Measurements from ENCODE around the gene RNF157. TPM values are rescaled to one million over a fixed set of nuclear protein-coding genes. Genes with fewer than 3 reads are reported as not detected.
A peak's percentile ranks its signal among the peaks of the same experiment; 100 is the strongest.

The RNF157 gene
- total and polyA plus RNA-seq, 2 of the 13 experiments (the other 11 are each of a cell fraction or from before 2014, with no cell fraction given) = 0.44 to 1.5 TPM

DNA sequence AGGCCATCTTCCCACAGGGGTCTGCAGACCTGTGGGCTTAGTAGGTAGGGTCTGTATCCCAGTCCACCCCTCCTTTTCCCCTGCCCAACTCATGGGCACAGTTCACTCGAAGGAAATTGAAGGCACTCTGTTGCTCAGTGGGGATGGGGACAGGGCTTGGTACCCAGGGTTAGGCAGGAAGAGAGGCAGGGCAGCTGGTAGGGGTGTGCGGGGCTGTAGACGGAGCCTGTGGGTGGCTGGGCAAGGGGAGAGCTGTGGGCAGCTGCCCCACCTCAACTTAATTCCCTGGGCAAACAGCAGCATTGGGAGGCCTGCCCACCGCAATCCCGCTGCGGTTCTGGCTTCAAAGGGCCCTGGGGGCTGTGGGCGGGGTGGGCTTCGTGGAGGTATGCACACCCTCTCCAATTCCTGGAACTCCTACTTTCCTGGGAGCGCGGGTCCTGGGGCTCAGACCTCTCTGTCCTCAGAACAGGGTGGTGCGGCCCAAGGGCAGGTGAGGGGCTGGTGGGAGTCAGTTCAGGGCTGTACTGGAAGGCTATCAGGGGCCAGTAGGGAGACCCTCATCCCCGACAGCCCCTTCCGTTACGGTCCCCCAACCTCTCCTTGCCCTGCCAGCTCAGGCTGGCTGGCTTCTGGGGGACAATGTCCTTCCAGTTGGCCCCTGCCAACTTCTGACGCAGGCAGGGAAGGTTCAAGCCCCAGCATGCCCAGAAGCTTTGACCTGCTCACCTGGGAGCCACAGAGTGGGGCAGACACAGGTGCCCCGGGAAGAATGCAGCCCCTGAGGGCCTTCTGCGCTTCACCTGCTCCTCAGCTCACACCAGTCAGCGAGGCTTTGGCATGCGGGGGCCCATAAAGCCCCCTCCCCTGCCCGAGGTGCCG, 108.4 kb downstream of the RNF157 start (continued):
- TF ChIP-seq TFDP1 (CRISPR knock-in tag; IDR thresholded peaks at IDR 0.05; ENCODE audit: borderline replicate concordance) (no peak), ZNF124 (CRISPR knock-in tag; IDR thresholded peaks at IDR 0.05) (no peak), ARID5B (CRISPR knock-in tag; IDR thresholded peaks at IDR 0.05) (peak; percentile 32; the same call in 1 of the 2 replicates), FUBP1 (CRISPR knock-in tag; IDR thresholded peaks at IDR 0.05; ENCODE audit: borderline replicate concordance) (no peak), TAF15 (IDR thresholded peaks at IDR 0.05; ENCODE audit: low read depth, low read length, poor library complexity, severe bottlenecking) (no peak), RARA (CRISPR knock-in tag; IDR thresholded peaks at IDR 0.05) (0 out of 2 replicates have a peak, but pooled peaks have one; percentile 22), ELF4 (CRISPR knock-in tag; IDR thresholded peaks at IDR 0.05; ENCODE audit: borderline replicate concordance) (no peak), ATF7-NPFF (CRISPR knock-in tag; IDR thresholded peaks at IDR 0.05; ENCODE audit: low read depth) (peak; percentile 40; the same call in 1 of the 2 replicates), ZNF225 (CRISPR knock-in tag; IDR thresholded peaks at IDR 0.05) (no peak), KDM6A (CRISPR knock-in tag; IDR thresholded peaks at IDR 0.05; ENCODE audit: low read depth) (no peak), ZNF335 (CRISPR knock-in tag; IDR thresholded peaks at IDR 0.05) (no peak), RXRA (CRISPR knock-in tag; IDR thresholded peaks at IDR 0.05) (peak; percentile 72), ZNF792 (CRISPR knock-in tag; IDR thresholded peaks at IDR 0.05) (no peak), SP5 (CRISPR knock-in tag; IDR thresholded peaks at IDR 0.05; ENCODE audit: borderline replicate concordance, low read depth) (peak; percentile 88), ZNF138 (CRISPR knock-in tag; IDR thresholded peaks at IDR 0.05; ENCODE audit: low read depth) (no peak), IKZF5 (CRISPR knock-in tag; IDR thresholded peaks at IDR 0.05) (no peak), KLF6 (CRISPR knock-in tag; IDR thresholded peaks at IDR 0.05) (no peak), IRF2 (CRISPR knock-in tag; IDR thresholded peaks at IDR 0.05) (0 out of 2 replicates have a peak, but pooled peaks have one; percentile 12)
- TF ChIP-seq, protein P1, sequence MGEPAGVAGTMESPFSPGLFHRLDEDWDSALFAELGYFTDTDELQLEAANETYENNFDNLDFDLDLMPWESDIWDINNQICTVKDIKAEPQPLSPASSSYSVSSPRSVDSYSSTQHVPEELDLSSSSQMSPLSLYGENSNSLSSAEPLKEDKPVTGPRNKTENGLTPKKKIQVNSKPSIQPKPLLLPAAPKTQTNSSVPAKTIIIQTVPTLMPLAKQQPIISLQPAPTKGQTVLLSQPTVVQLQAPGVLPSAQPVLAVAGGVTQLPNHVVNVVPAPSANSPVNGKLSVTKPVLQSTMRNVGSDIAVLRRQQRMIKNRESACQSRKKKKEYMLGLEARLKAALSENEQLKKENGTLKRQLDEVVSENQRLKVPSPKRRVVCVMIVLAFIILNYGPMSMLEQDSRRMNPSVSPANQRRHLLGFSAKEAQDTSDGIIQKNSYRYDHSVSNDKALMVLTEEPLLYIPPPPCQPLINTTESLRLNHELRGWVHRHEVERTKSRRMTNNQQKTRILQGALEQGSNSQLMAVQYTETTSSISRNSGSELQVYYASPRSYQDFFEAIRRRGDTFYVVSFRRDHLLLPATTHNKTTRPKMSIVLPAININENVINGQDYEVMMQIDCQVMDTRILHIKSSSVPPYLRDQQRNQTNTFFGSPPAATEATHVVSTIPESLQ (CRISPR knock-in tag; conservative IDR thresholded peaks at IDR 0.05) = no peak
